Colonic mucosa (tissue), 4 donors: ENCODE measurements around the gene VAV2. TPM values are rescaled to one million over a fixed set of nuclear protein-coding genes. Genes with fewer than 3 reads are reported as not detected.

Experiments used
- DNase-seq: peaks from one replicate; pipeline ENCODE4 v3.0.0-alpha.2; 2020
- H3K27ac ChIP-seq: fragments of 200-600 bp; one replicate; pipeline ENCODE4 v1.8.0; 2021
- H3K27me3 ChIP-seq: fragments of 200-600 bp; one replicate; pipeline ENCODE4 v1.8.0; 2021
- H3K36me3 ChIP-seq: fragments of 200-600 bp; one replicate; pipeline ENCODE4 v1.8.0; 2021
- H3K4me1 ChIP-seq: fragments of 200-600 bp; one replicate; pipeline ENCODE4 v1.8.0; 2021; ENCODE audit warnings: mild to moderate bottlenecking
- H3K4me3 ChIP-seq: fragments of 200-600 bp; one replicate; pipeline ENCODE4 v1.8.0; 2021
- H3K9ac ChIP-seq, 2 donors: one replicate each; pipeline ENCODE4 v1.7.0; 2013; ENCODE audit warnings: control low read depth in 2 of 2, low read depth in 2 of 2, low read length in 2 of 2
- H3K9me3 ChIP-seq: fragments of 200-600 bp; one replicate; pipeline ENCODE4 v1.8.0; 2021
- CTCF ChIP-seq: fragments of 200-600 bp; IDR thresholded peaks from one replicate; pipeline ENCODE4 v1.8.0; 2022; ENCODE audit warnings: antibody characterized with exemption, mild to moderate bottlenecking
- intact Hi-C: fragments of 100-400 bp; cut with DNase I; formaldehyde crosslinking; loops from one replicate; pipeline ENCODE4 v1.14.1; 2022
- total RNA-seq, 2 donors: library from RNA; stranded (reverse); fragmentation: NEBNext Ultra II Directional in 1 of 2; extraction: Animal tissue kit (Norgen Biotek cat#: 25700) in 1 of 2; gene quantifications; one replicate each; pipeline ENCODE4 v1.2.1, GENCODE V29; 2021
- donor health status: healthy.
- donor health status: DM: no; HTN: no; CAD: no.
- donor health status: DM: no; HTN: no; CAD: no.

The VAV2 gene
- total RNA-seq, 2 donors from 2014 or later = 30.7 to 45.1 TPM

- Histone ChIP-seq H3K9me3 (no peaks in the 10 kb centered on the region), H3K4me3 (no peak overlapping the region), H3K4me1 (no peaks in the 10 kb centered on the region), H3K9ac (no peak overlapping the region), H3K36me3 (no peaks in the 10 kb centered on the region), H3K27ac (no peak overlapping the region), H3K27me3 (no peaks in the 10 kb centered on the region)
- no peak for TF ChIP-seq CTCF
- no peak for DNase-seq
- intact Hi-C loops = no loop called here
Observed at GRCh38 chr9:133819923-133820322, 172.2 kb downstream of the VAV2 start.

GRCh38 chr9:133818444-133818843 is 173.7 kb downstream of the VAV2 start:
- Histone ChIP-seq H3K27me3 (no peaks in the 10 kb centered on the region), H3K9me3 (no peaks in the 10 kb centered on the region), H3K4me1 (no peaks in the 10 kb centered on the region), H3K9ac (no peak overlapping the region), H3K36me3 (no peaks in the 10 kb centered on the region), H3K4me3 (no peak overlapping the region), H3K27ac (no peak overlapping the region)
- intact Hi-C loops = no loop called here
- TF ChIP-seq CTCF = no peak
- DNase-seq = no peak

GRCh38 chr9:133815781-133816180 is 176.3 kb downstream of the VAV2 start:
- H3K36me3 ChIP-seq = no peaks in the 10 kb centered on the region

GRCh38 chr9:133814586-133815208 is 177.4 kb downstream of the VAV2 start:
- H3K9ac ChIP-seq = no peak overlapping the region
- H3K9me3 ChIP-seq = no peaks in the 10 kb centered on the region

More at GRCh38 chr9:133815781-133816180, 176.3 kb downstream of the VAV2 start:
- no peak overlapping the region for H3K27ac ChIP-seq
- no peaks in the 10 kb centered on the region for H3K27me3 ChIP-seq
- intact Hi-C loops = no loop called here
- no peaks in the 10 kb centered on the region for H3K9me3 ChIP-seq
- no peak for DNase-seq
- H3K4me1 ChIP-seq = no peaks in the 10 kb centered on the region
- H3K4me3 ChIP-seq = no peak overlapping the region
- H3K9ac ChIP-seq = no peak overlapping the region
- TF ChIP-seq CTCF = no peak

GRCh38 chr9:133813749-133814585 is 178.2 kb downstream of the VAV2 start:
- Histone ChIP-seq H3K36me3 (no peaks in the 10 kb centered on the region), H3K27ac (no peak overlapping the region), H3K4me3 (no peak overlapping the region), H3K27me3 (no peaks in the 10 kb centered on the region), H3K9me3 (no peaks in the 10 kb centered on the region), H3K4me1 (no peaks in the 10 kb centered on the region), H3K9ac (no peak overlapping the region)
- intact Hi-C loops = no loop called here
- TF ChIP-seq CTCF = no peak
- no peak for DNase-seq

More at GRCh38 chr9:133814586-133815208, 177.4 kb downstream of the VAV2 start:
- no peak for DNase-seq
- H3K27me3 ChIP-seq = no peaks in the 10 kb centered on the region
- H3K4me3 ChIP-seq = no peak overlapping the region
- H3K36me3 ChIP-seq = no peaks in the 10 kb centered on the region
- no peaks in the 10 kb centered on the region for H3K4me1 ChIP-seq
- no peak for TF ChIP-seq CTCF
- intact Hi-C loops = no loop called here
- H3K27ac ChIP-seq = no peak overlapping the region
